ENCODE results near the gene NAT8L.

Gene NAT8L

DNA sequence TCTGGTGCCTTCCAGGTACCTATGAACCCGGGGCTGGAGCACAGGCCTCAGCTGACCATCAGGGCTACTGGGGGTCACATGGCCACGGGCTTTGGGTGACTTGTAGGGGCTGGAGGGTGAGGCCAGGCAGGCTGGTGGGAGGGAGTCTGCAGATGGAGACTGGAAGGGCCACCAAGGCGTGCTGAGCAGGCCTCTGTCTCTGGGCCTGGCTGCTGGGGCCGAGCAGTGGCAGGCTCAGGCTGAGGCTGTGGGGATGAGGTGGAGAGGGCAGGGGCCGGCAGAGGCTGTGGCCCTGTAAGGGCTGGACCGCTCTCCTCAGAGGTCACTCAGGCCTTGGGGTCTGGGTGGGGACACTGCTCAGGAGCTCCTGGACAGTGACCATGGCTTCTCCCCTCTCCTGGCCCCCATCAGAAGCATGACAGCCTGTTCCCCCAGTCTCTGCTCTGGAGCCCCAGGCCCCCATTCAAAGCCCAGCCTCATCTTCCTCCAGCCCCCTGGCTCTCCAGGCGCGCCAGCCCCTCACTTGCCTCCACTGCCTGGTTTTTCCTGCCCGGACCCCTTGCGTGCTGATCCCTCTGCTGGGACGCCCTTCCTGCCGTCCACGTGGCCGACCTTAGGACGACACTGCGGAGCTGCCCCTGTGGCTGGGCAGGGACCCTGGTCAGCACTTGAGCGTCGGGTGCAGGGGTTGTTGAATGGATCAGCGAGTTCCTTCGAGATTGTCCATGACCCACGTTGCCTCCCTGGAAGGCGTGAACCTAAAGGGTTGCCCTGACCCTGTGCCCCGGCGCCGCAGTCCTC lies 11.1 kb upstream of the NAT8L start:
- Histone ChIP-seq H3K36me3 (ENCODE audit: control insufficient read depth, insufficient read depth, low read length) (no peaks in the 10 kb centered on the region), H3K27me3 (replicated peaks; ENCODE audit: control insufficient read depth, insufficient read depth, low read length) (no peaks in the 10 kb centered on the region), H3K4me3 (replicated peaks; ENCODE audit: low read depth, low read length) (no peak overlapping the region)
- no peak for TF ChIP-seq CTCF (IDR thresholded peaks at IDR 0.05; ENCODE audit: insufficient read depth, low read length, poor library complexity, severe bottlenecking)
- no peak for DNase-seq (ENCODE audit: extremely low read depth, insufficient read length)

DNA sequence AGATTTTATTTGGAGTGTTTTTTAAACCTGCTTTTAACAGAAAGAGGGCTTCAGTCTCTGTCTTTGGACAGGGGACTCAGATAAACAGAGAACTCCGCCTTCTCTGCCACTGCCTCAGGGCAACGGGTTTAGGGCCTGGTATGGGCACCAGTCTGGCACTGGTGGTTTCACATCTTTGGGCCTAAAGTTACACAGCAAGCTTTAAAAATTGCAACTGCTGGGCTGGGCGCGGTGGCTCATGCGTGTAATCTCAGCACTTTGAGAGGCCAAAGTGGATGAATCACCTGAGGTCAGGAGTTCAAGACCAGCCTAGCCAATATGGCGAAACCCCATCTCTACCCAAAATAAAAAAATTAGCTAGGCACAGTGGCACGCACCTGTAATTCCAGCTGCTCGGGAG lies 10.3 kb upstream of the NAT8L start:
- Histone ChIP-seq H3K27me3 (replicated peaks; ENCODE audit: control insufficient read depth, insufficient read depth, low read length) (no peaks in the 10 kb centered on the region), H3K36me3 (ENCODE audit: control insufficient read depth, insufficient read depth, low read length) (no peaks in the 10 kb centered on the region), H3K4me3 (replicated peaks; ENCODE audit: low read depth, low read length) (no peak overlapping the region)
- TF ChIP-seq CTCF (IDR thresholded peaks at IDR 0.05; ENCODE audit: insufficient read depth, low read length, poor library complexity, severe bottlenecking) = no peak
- DNase-seq (ENCODE audit: extremely low read depth, insufficient read length) = no peak

- Histone ChIP-seq H3K36me3 (ENCODE audit: control insufficient read depth, insufficient read depth, low read length) (no peaks in the 10 kb centered on the region), H3K4me3 (replicated peaks; ENCODE audit: low read depth, low read length) (no peak overlapping the region), H3K27me3 (replicated peaks; ENCODE audit: control insufficient read depth, insufficient read depth, low read length) (no peaks in the 10 kb centered on the region)
- TF ChIP-seq CTCF (IDR thresholded peaks at IDR 0.05; ENCODE audit: insufficient read depth, low read length, poor library complexity, severe bottlenecking) = no peak
- DNase-seq (ENCODE audit: extremely low read depth, insufficient read length) = no peak
Observed at GRCh38 chr4:2049381-2049780, 9.7 kb upstream of the NAT8L start.

GRCh38 chr4:2049811-2050210 lies 9.3 kb upstream of the NAT8L start:
- H3K4me3 ChIP-seq (replicated peaks; ENCODE audit: low read depth, low read length) = no peak overlapping the region
- H3K27me3 ChIP-seq (replicated peaks; ENCODE audit: control insufficient read depth, insufficient read depth, low read length) = no peaks in the 10 kb centered on the region
- DNase-seq (ENCODE audit: extremely low read depth, insufficient read length) = no peak
- no peaks in the 10 kb centered on the region for H3K36me3 ChIP-seq (ENCODE audit: control insufficient read depth, insufficient read depth, low read length)
- TF ChIP-seq CTCF (IDR thresholded peaks at IDR 0.05; ENCODE audit: insufficient read depth, low read length, poor library complexity, severe bottlenecking) = no peak

DNA sequence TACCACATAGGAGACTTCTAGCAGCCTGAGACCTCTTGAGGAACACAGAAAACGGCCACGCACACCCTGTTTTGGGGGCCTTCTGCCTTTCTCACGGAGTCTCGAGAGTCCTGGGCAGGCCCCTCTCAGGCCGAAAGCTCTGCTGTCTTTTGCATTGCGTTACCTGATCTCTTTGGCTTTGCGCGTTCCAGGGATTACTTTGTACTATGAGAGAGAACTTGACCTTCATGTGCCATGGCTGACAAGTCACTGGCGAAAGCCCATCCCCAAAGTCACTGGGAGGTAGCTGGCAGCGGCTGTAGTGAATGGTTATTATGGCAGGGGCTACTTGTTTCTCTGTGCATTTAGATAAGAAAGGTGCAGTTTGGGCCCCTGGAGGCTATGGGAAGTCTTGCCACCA lies 8.0 kb upstream of the NAT8L start:
- no peaks in the 10 kb centered on the region; the same call in 1 of the 2 replicates for H3K27me3 ChIP-seq (replicated peaks; ENCODE audit: control insufficient read depth, insufficient read depth, low read length)
- no peak for TF ChIP-seq CTCF (IDR thresholded peaks at IDR 0.05; ENCODE audit: insufficient read depth, low read length, poor library complexity, severe bottlenecking)
- no peak overlapping the region for H3K4me3 ChIP-seq (replicated peaks; ENCODE audit: low read depth, low read length)
- DNase-seq (ENCODE audit: extremely low read depth, insufficient read length) = no peak
- no peaks in the 10 kb centered on the region for H3K36me3 ChIP-seq (ENCODE audit: control insufficient read depth, insufficient read depth, low read length)

All from GM06990 (cell line).